Body of pancreas (tissue), 4 donors: ENCODE results near the gene BPIFB2. TPM values are rescaled to one million over a fixed set of nuclear protein-coding genes. Genes with fewer than 3 reads are reported as not detected.

Experiments used
- ATAC-seq: fragments of 150-250 bp; one replicate; pipeline ENCODE4 v1.9.1; 2016
- DNase-seq, 4 donors: peaks; one replicate each; pipeline ENCODE4 v3.0.0-alpha.2; 2019
- H3K27ac ChIP-seq, 4 donors: fragments of 200-600 bp; sonication (generic); 1 replicate in 3 of 4; 2 replicates in 1 of 4; pipeline versions ENCODE4 v1.5.1 to v1.6.1; 2016 to 2019; ENCODE audit warnings: mild to moderate bottlenecking in 1 of 4, mixed read lengths in 1 of 4, moderate library complexity in 1 of 4
- H3K27me3 ChIP-seq, 2 donors: fragments of 200-600 bp; sonication (generic); one replicate each; pipeline ENCODE4 v1.6.0; 2016; ENCODE audit warnings: mild to moderate bottlenecking in 1 of 2
- H3K36me3 ChIP-seq, 2 donors: fragments of 200-600 bp; sonication (generic); replicated peaks in 1 of 2; 2 replicates each; pipeline ENCODE4 v1.5.1; 2016; ENCODE audit warnings: low read depth in 2 of 2; ENCODE audit not compliant: insufficient read depth in 1 of 2
- H3K4me1 ChIP-seq: fragments of 200-600 bp; sonication (generic); one replicate; pipeline ENCODE4 v1.6.0; 2016
- H3K4me3 ChIP-seq, 2 donors: fragments of 200-600 bp; sonication (generic); 1 replicate in 1 of 2; 2 replicates in 1 of 2; pipeline ENCODE4 v1.5.1; 2016 to 2019
- H3K9me3 ChIP-seq, 3 donors: fragments of 200-600 bp; sonication (generic); 1 replicate in 2 of 3; 2 replicates in 1 of 3; pipeline ENCODE4 v1.5.1; 2016
- CTCF ChIP-seq, 7 experiments: fragments of 450-650 bp in 4 of 7; fragments of 200-600 bp in 3 of 7; sonication (generic) in 3 of 7; IDR thresholded peaks; one replicate each; pipeline ENCODE4 v1.5.1; 2016 to 2019; ENCODE audit warnings: antibody characterized with exemption in 7 of 7
- POLR2A ChIP-seq, 3 donors: fragments of 450-650 bp; IDR thresholded peaks; one replicate each; pipeline ENCODE4 v1.6.1; 2016; ENCODE audit warnings: antibody characterized with exemption in 3 of 3, mild to moderate bottlenecking in 2 of 3
- WGBS, 2 donors: methylation state at CpG; one replicate each; pipeline ENCODE4 v1.1.5; 2017; 5-methylcytosine and 5-hydroxymethylcytosine counted together
- intact Hi-C: fragments of 100-400 bp; cut with DNase I; formaldehyde crosslinking; loops from one replicate; pipeline ENCODE4 v1.15.1; 2023
- total RNA-seq, 2 donors: library from RNA; depleted of rRNA; stranded (reverse); fragments of >200 nt; gene quantifications; one replicate each; pipeline ENCODE4 v1.1.0, GENCODE V29; 2016

Gene BPIFB2
- total RNA-seq, 2 donors from 2014 or later: not detected

- 53 to 60% methylated on average over 4 to 5 of the region's 5 CpGs for WGBS, 2 donors
- no peak for ATAC-seq
- DNase-seq: no peak
- no peak overlapping the region for H3K4me3 ChIP-seq
- intact Hi-C loops: no loop called here
- H3K9me3 ChIP-seq: no peaks in the 10 kb centered on the region
- H3K27ac ChIP-seq: no peak overlapping the region
- no peak for TF ChIP-seq POLR2A (IDR thresholded peaks at IDR 0.05)
- no peak for TF ChIP-seq CTCF (IDR thresholded peaks at IDR 0.05)
- no peaks in the 10 kb centered on the region for H3K36me3 ChIP-seq
- no peaks in the 10 kb centered on the region for H3K4me1 ChIP-seq
- no peaks in the 10 kb centered on the region for H3K27me3 ChIP-seq
Measured at GRCh38 chr20:33033381-33033780, 25.9 kb downstream of the BPIFB2 start.

GRCh38 chr20:33034115-33034514, 26.6 kb downstream of the BPIFB2 start:
- ATAC-seq: no peak

GRCh38 chr20:33034901-33035492, 27.5 kb downstream of the BPIFB2 start:
- Histone ChIP-seq H3K4me1 (no peaks in the 10 kb centered on the region), H3K27ac (no peak overlapping the region), H3K36me3 (no peaks in the 10 kb centered on the region), H3K9me3 (no peaks in the 10 kb centered on the region), H3K27me3 (no peaks in the 10 kb centered on the region), H3K4me3 (no peak overlapping the region)
- TF ChIP-seq POLR2A (IDR thresholded peaks at IDR 0.05) (no peak), CTCF (IDR thresholded peaks at IDR 0.05) (no peak)
- WGBS, 2 donors: 65 to 69% methylated on average over 3 to 6 of the region's 6 CpGs
- ATAC-seq (no peak), DNase-seq (no peak)
- intact Hi-C loops: no loop called here

More at GRCh38 chr20:33034115-33034514, 26.6 kb downstream of the BPIFB2 start:
- no peak overlapping the region for H3K27ac ChIP-seq
- no peaks in the 10 kb centered on the region for H3K9me3 ChIP-seq
- intact Hi-C loops: no loop called here
- H3K36me3 ChIP-seq: no peaks in the 10 kb centered on the region
- no peak for DNase-seq
- TF ChIP-seq POLR2A (IDR thresholded peaks at IDR 0.05) (no peak), CTCF (IDR thresholded peaks at IDR 0.05) (no peak)
- H3K4me1 ChIP-seq: no peaks in the 10 kb centered on the region
- 53 to 64% methylated on average over 3 to 5 of the region's 5 CpGs for WGBS, 2 donors
- no peak overlapping the region for H3K4me3 ChIP-seq
- no peaks in the 10 kb centered on the region for H3K27me3 ChIP-seq

GRCh38 chr20:33037456-33037855, 30.0 kb downstream of the BPIFB2 start:
- Histone ChIP-seq H3K27ac (no peak overlapping the region), H3K4me1 (no peaks in the 10 kb centered on the region), H3K27me3 (no peaks in the 10 kb centered on the region), H3K36me3 (no peaks in the 10 kb centered on the region), H3K4me3 (no peak overlapping the region), H3K9me3 (no peaks in the 10 kb centered on the region)
- WGBS, 2 donors: 57 to 60% methylated on average over 2 to 5 of the region's 5 CpGs
- DNase-seq (no peak), ATAC-seq (no peak)
- intact Hi-C loops: no loop called here
- TF ChIP-seq CTCF (IDR thresholded peaks at IDR 0.05) (no peak), POLR2A (IDR thresholded peaks at IDR 0.05) (no peak)

GRCh38 chr20:33038243-33038642, 30.7 kb downstream of the BPIFB2 start:
- H3K27me3 ChIP-seq: no peaks in the 10 kb centered on the region
- H3K4me3 ChIP-seq: no peak overlapping the region
- H3K9me3 ChIP-seq: no peaks in the 10 kb centered on the region
- DNase-seq (no peak), ATAC-seq (no peak)
- H3K4me1 ChIP-seq: no peaks in the 10 kb centered on the region
- no peak for TF ChIP-seq CTCF (IDR thresholded peaks at IDR 0.05)
- TF ChIP-seq POLR2A (IDR thresholded peaks at IDR 0.05): no peak
- intact Hi-C loops: no loop called here
- H3K36me3 ChIP-seq: no peaks in the 10 kb centered on the region
- H3K27ac ChIP-seq: no peak overlapping the region
- WGBS, 2 donors: 69 to 77% methylated on average over 4 of the region's 4 CpGs
